C4-2B (cell line): Measurements from ENCODE around the gene HOXA6.

Experiments used
- CTCF ChIP-seq: fragments of 450-650 bp; conservative IDR thresholded peaks from 2 replicates; pipeline ENCODE4 v1.5.1; 2017; ENCODE audit warnings: mild to moderate bottlenecking
- ZFX ChIP-seq: fragments of 450-650 bp; IDR thresholded peaks from 2 replicates; pipeline ENCODE4 v1.6.1; 2017

DNA sequence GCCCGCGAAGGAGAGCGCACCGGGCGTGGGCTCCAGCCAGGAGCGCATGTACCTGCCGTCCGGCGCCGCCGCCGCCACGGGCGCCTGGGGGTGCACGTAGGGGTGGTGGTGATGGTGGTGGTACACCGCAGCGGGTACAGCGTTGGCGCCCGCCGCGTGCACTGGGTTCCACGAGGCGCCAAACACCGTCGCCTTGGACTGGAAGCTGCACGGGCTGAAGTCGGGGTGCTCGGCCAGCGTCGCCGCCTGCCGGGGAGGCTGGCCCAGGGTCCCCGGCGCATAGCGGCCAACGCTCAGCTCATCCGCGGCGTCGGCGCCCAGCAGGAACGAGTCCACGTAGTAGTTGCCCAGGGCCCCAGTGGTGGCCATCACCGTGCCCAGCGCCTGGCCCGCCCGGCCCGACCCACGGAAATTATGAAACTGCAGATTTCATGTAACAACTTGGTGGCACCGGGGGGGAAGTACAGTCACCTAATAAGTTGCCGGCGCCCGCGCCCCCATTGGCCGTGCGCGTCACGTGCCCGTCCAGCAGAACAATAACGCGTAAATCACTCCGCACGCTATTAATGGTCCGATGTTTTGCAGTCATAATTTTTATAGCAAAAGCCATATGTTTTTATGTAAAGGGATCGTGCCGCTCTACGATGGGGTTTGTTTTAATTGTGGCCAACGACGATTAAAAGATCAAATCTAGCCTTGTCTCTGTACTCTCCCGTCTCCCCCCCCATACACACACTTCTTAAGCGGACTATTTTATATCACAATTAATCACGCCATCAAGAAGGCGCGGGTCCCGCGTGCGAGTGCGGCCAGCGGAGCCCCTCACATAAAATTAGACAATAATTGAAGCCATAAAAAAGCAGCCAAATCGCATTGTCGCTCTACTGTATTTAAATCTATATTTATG lies 17.8 kb upstream of the HOXA6 start, which contains the start of gene HOXA9:
- TF ChIP-seq CTCF (no peak), ZFX (no peak)
